ENCODE results near the gene PCDHGA10.
"Not testable (repeated sequence)": the region's sequence is repeated elsewhere in the genome, so short reads cannot be mapped to it uniquely, and the experiment has no call there.

PCDHGA10 gene

GRCh38 chr5:141384471-141385267 is 28.1 kb upstream of the PCDHGA10 start:
- FAIRE-seq, result no peak

GRCh38 chr5:141387557-141388311 is 25.1 kb upstream of the PCDHGA10 start, which contains the start of gene PCDHGB4:
PCDHGB4 (plus strand) TSS chr5:141387698; CDS start chr5:141387885, 187 bp downstream.
- DNase-seq (ENCODE audit: insufficient read length, low spot score); FAIRE-seq: not testable (repeated sequence)

More at GRCh38 chr5:141384471-141385267, 28.1 kb upstream of the PCDHGA10 start:
- no peak for TF ChIP-seq POLR2A (IDR thresholded peaks at IDR 0.05; ENCODE audit: low read depth, low read length)
- DNase-seq (ENCODE audit: insufficient read length, low spot score), result no peak

GRCh38 chr5:141388661-141389060 is 24.1 kb upstream of the PCDHGA10 start:
- DNase-seq (ENCODE audit: insufficient read length, low spot score), result no peak
- no peak for TF ChIP-seq POLR2A (IDR thresholded peaks at IDR 0.05; ENCODE audit: low read depth, low read length)
- FAIRE-seq, result no peak

- no peak for FAIRE-seq
Observed at GRCh38 chr5:141389153-141390042, 23.4 kb upstream of the PCDHGA10 start.

GRCh38 chr5:141392429-141393198 is 20.2 kb upstream of the PCDHGA10 start, which contains the start of gene PCDHGA8:
PCDHGA8 (plus strand) TSS chr5:141392633; CDS start chr5:141392814, 181 bp downstream.
- no peak for FAIRE-seq

More at GRCh38 chr5:141389153-141390042, 23.4 kb upstream of the PCDHGA10 start:
- TF ChIP-seq POLR2A (IDR thresholded peaks at IDR 0.05; ENCODE audit: low read depth, low read length), result no peak
- DNase-seq (ENCODE audit: insufficient read length, low spot score), result no peak

GRCh38 chr5:141393267-141393666 is 19.5 kb upstream of the PCDHGA10 start:
- DNase-seq (ENCODE audit: insufficient read length, low spot score), result no peak
- TF ChIP-seq POLR2A (IDR thresholded peaks at IDR 0.05; ENCODE audit: low read depth, low read length), result no peak
- no peak for FAIRE-seq

More at GRCh38 chr5:141392429-141393198, 20.2 kb upstream of the PCDHGA10 start, which contains the start of gene PCDHGA8:
- TF ChIP-seq POLR2A (IDR thresholded peaks at IDR 0.05; ENCODE audit: low read depth, low read length), result no peak
- DNase-seq (ENCODE audit: insufficient read length, low spot score), result no peak

- FAIRE-seq, result not testable (repeated sequence)
Observed at GRCh38 chr5:141394401-141395187, 18.2 kb upstream of the PCDHGA10 start.

GRCh38 chr5:141397756-141398551 is 14.8 kb upstream of the PCDHGA10 start, which contains the start of gene PCDHGB5:
PCDHGB5 (plus strand) TSS chr5:141397947; CDS start chr5:141398128, 181 bp downstream.
- FAIRE-seq; DNase-seq (ENCODE audit: insufficient read length, low spot score): not testable (repeated sequence)

More at GRCh38 chr5:141394401-141395187, 18.2 kb upstream of the PCDHGA10 start:
- DNase-seq (ENCODE audit: insufficient read length, low spot score), result not testable (repeated sequence)

- FAIRE-seq, result no peak
- DNase-seq (ENCODE audit: insufficient read length, low spot score), result no peak
- TF ChIP-seq POLR2A (IDR thresholded peaks at IDR 0.05; ENCODE audit: low read depth, low read length), result no peak
Observed at GRCh38 chr5:141398608-141399007, 14.2 kb upstream of the PCDHGA10 start.

- no peak for TF ChIP-seq POLR2A (IDR thresholded peaks at IDR 0.05; ENCODE audit: low read depth, low read length)
- no peak for DNase-seq (ENCODE audit: insufficient read length, low spot score)
- FAIRE-seq, result no peak
Observed at GRCh38 chr5:141399555-141400258, 13.1 kb upstream of the PCDHGA10 start.

All from H54 (cell line).